ENCODE results near the gene FCER1A.
"Not testable (repeated sequence)": the region's sequence is repeated elsewhere in the genome, so short reads cannot be mapped to it uniquely, and the experiment has no call there.

Gene FCER1A

DNA sequence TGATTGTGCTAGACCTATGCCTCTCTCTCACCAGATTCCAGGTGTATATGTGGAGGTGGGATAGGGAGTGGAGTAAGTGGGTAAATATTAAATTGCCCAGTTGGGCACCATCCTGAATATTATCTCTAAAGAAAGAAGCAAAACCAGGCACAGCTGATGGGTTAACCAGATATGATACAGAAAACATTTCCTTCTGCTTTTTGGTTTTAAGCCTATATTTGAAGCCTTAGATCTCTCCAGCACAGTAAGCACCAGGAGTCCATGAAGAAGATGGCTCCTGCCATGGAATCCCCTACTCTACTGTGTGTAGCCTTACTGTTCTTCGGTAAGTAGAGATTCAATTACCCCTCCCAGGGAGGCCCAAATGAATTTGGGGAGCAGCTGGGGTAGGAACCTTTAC lies at the start of gene FCER1A:
Gene FCER1A, plus strand, starts transcription at position 242 of the 400 bp plus-strand sequence. Its CDS starts 29 bp downstream, at position 271.
- DNase-seq = peak in 1 of 2 donors; percentile 18

- no peak for DNase-seq
These were observed 40.8 kb upstream of the FCER1A start for GRCh38 chr1:159261311-159261710.

GRCh38 chr1:159261721-159262494 lies 40.2 kb upstream of the FCER1A start:
- no peak for DNase-seq

GRCh38 chr1:159266832-159267231 lies 35.3 kb upstream of the FCER1A start:
- DNase-seq = no peak

DNA sequence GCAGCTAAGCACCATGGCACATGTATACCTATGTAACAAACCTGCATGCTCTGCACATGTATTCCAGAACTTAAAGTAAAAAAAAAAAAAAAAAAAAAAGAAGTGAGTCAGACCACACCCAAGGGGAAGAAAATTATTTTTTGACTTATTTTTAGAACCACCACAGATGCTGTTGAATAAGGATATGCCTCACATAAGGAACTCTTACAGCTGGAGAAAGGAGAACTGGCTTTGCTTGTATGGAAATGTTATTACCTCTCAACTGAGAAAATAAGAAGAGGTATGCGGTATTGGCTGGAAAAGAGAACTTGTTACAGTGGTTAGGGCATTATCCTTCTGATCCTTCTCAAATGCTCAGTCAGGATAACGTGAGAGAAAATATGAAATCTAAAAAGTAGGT lies 27.5 kb upstream of the FCER1A start:
- peak in 1 of 2 donors; percentile 18 for DNase-seq

DNA sequence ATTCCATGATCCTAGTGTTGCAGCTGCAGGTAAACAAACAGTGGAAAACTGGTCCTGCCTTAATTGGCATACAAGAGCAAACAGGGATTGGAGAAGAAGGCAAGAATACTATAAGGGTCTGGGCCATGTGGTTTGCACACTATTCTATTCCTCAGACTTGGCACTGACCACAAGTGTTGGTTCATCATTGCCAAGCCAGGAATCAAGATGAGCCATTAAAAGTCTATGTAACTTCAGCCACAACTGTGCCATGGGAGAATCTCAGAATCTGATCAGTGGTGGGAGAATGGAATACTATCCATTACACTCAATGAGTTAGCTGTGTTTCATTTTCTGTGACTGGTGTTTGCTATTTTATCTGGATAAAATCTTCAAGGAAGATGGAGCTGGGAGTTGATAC lies 26.2 kb upstream of the FCER1A start:
- no peak for DNase-seq

DNA sequence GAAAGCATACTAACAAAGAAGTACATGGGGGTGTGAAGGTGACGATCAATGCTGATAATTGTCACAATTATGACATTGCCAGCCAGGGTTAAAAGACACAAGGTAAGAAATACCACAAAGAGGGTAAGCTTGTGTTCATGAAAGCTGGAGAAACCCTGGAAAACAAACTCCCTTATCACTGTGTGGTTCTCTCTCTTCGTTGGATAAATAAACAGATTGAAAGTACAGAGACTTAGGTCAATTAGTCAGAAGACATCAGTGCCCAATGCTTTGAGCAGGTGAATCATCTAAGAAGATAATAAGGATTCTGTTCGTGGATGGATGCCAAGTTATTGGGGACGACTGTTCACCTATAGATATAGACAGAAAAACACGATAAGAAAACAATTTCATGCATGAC lies 22.4 kb upstream of the FCER1A start:
- DNase-seq = no peak

DNA sequence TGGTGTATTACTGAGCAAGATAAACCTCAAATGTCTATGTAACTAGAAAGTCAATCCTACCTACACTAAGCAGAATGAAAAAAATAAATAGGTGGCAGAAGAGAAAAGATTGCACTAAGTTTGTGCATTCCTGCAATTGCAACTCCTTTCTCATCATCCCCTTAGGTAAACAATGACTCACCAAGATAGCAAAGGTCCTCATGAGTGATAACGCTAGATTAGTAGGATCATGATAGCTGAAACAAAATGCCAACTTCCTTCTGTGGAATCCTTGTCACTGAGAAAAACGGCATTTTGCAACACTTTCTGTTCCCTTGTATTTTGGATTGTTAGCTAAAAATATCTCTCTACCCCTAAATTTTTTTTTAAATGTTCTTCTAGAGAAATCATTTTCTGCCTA lies 20.0 kb upstream of the FCER1A start:
- DNase-seq = peak in 1 of 2 donors; percentile 20

- no peak for DNase-seq
These were observed 13.1 kb upstream of the FCER1A start for GRCh38 chr1:159289060-159289459.

- DNase-seq = peak; percentile 25 to 39
These were observed 10.7 kb upstream of the FCER1A start for GRCh38 chr1:159291424-159291823.

GRCh38 chr1:159296706-159297375 lies 5.3 kb upstream of the FCER1A start:
- no peak for DNase-seq

GRCh38 chr1:159300146-159300545 lies 2.0 kb upstream of the FCER1A start:
- DNase-seq = peak; percentile 20 to 31

DNA sequence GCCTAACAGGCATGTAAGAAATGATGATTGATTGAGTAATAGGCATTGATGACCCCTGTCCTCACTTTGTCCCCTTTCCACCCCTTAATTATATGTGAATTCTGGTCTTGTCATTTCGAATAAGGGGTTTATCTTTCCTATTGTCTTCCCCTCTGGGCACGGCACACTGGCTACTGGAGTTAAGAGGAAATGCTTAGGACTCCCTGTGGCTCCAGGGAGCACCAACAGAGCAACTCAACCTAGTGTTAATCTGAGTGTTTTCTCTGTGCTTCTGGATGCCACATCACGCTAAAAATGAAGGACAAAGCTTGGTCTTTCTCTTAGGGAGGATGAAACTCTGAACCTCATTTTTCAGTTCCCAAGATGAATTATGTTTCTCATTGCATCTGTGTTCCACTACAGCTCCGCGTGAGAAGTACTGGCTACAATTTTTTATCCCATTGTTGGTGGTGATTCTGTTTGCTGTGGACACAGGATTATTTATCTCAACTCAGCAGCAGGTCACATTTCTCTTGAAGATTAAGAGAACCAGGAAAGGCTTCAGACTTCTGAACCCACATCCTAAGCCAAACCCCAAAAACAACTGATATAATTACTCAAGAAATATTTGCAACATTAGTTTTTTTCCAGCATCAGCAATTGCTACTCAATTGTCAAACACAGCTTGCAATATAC lies 5.3 kb downstream of the FCER1A start:
- no peak for DNase-seq

GRCh38 chr1:159311679-159312078 lies 9.5 kb downstream of the FCER1A start:
- no peak for DNase-seq

DNA sequence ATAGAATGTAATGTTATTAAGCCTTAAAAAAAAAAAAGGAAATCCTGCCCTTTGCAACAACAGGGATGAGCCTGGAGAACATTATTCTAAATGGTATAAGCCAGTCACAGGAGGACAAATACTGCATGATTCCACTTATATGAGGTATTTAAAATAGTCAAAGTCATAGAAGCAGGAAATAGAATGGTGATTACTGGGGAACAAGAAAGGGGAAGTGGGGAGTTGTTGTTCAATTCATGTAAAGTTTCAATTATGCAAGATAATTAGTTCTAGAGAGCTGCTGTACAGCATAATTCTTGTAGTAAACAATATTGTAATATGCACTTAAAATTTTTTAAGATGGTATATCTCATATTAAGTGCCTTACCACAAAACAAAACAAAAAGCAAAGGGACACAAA lies 13.2 kb downstream of the FCER1A start:
- peak; percentile 44 to 58 for DNase-seq

GRCh38 chr1:159318784-159319551 lies 16.8 kb downstream of the FCER1A start:
- no peak for DNase-seq

- DNase-seq = no peak
These were observed 32.7 kb downstream of the FCER1A start for GRCh38 chr1:159334797-159335196.

- DNase-seq = no peak
These were observed 35.9 kb downstream of the FCER1A start for GRCh38 chr1:159338018-159338417.

- DNase-seq = peak; percentile 20 to 22
These were observed 37.4 kb downstream of the FCER1A start for GRCh38 chr1:159339536-159339935.

DNA sequence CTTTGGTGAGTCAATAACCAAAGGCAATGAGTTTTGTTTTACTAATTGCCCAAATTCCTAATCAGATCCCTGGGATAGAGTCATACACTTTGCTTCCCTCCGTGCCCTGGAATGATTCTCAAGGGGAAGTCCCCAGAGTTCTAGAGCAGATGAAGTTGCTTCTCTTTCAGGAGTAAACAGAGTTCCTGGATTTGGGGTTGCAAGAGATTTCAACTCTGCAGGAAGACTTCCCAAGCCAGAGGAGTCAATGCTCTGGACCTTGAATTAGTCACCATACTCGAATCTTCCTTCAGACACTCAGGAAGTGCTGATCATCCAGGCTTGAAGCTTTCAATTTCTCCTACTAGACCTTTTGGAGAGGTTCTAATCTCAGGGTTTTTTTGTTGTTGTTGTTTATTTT lies 39.6 kb downstream of the FCER1A start:
- DNase-seq = no peak

GRCh38 chr1:159342761-159343425 lies 40.8 kb downstream of the FCER1A start:
- DNase-seq = peak in 1 of 2 donors; percentile 33

DNA sequence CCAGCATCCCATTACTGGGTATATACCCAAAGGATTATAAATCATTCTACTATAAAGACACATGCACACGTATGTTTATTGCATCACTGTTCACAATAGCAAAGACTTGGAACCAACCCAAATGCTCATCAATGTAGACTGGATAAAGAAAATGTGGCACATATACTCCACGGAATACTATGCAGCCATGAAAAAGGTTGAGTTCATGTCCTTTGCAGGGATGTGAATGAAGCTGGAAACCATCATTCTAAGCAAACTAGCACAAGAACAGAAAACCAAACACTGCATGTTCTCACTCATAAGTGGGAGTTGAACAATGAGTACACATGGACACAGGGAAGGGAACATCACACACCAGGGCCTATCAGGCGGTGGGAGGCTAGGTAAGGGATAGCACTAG lies 47.2 kb downstream of the FCER1A start:
- DNase-seq = not testable (repeated sequence)
